Lower leg skin (tissue), 4 donors: Measurements from ENCODE around the gene UBASH3B. TPM values are rescaled to one million over a fixed set of nuclear protein-coding genes. Genes with fewer than 3 reads are reported as not detected.

Source experiments
- DNase-seq, 2 donors: peaks; one replicate each; pipeline ENCODE4 v3.0.0-alpha.2; 2019; ENCODE audit warnings: low spot score in 2 of 2
- H3K4me3 ChIP-seq: fragments of 200-600 bp; sonication (generic); 2 replicates; pipeline ENCODE4 v1.5.1; 2017; ENCODE audit warnings: mild to moderate bottlenecking, low read depth; ENCODE audit not compliant: poor library complexity, severe bottlenecking
- CTCF ChIP-seq, 3 donors: fragments of 450-650 bp; IDR thresholded peaks; one replicate each; pipeline ENCODE4 v1.5.1; 2016; ENCODE audit warnings: antibody characterized with exemption in 3 of 3, mild to moderate bottlenecking in 3 of 3, moderate library complexity in 2 of 3
- POLR2A ChIP-seq, 2 donors: fragments of 450-650 bp; IDR thresholded peaks; one replicate each; pipeline ENCODE4 v1.6.1; 2016 to 2017; ENCODE audit warnings: antibody characterized with exemption in 2 of 2, mild to moderate bottlenecking in 1 of 2, moderate library complexity in 1 of 2
- WGBS, 2 donors: methylation state at CpG; one replicate each; pipeline ENCODE4 v1.1.5; 2018; 5-methylcytosine and 5-hydroxymethylcytosine counted together
- intact Hi-C: fragments of 100-400 bp; cut with DNase I; formaldehyde crosslinking; loops from one replicate; pipeline ENCODE4 v1.15.0; 2023; ENCODE audit warnings: low total_unique reads
- total RNA-seq, 4 donors: library from RNA; depleted of rRNA; stranded (reverse); fragments of >200 nt; gene quantifications; one replicate each; pipeline ENCODE4 v1.1.0, GENCODE V29; 2016

UBASH3B gene
- total RNA-seq, 4 donors from 2014 or later, result 14.2 to 58.4 (median 35.6) TPM

- no peak overlapping the region for H3K4me3 ChIP-seq
- DNase-seq, result no peak
- no peak for TF ChIP-seq POLR2A (IDR thresholded peaks at IDR 0.05)
- peak in 1 of 3 donors; percentile 48 for TF ChIP-seq CTCF (IDR thresholded peaks at IDR 0.05)
- intact Hi-C loops, result no loop called here
- 68 to 76% methylated on average over 11 of the region's 11 CpGs for WGBS, 2 donors
Observed at GRCh38 chr11:122796128-122796717, 140.7 kb downstream of the UBASH3B start.

- whole genome bisulfite sequencing, 2 donors, result 91 to 96% methylated on average over 1 of the region's 1 CpG
- no peak overlapping the region for H3K4me3 ChIP-seq
- DNase-seq, result no peak
- TF ChIP-seq CTCF (IDR thresholded peaks at IDR 0.05), result no peak
- TF ChIP-seq POLR2A (IDR thresholded peaks at IDR 0.05), result no peak
- intact Hi-C loops, result no loop called here
Observed at GRCh38 chr11:122797651-122798050, 142.1 kb downstream of the UBASH3B start.

DNA sequence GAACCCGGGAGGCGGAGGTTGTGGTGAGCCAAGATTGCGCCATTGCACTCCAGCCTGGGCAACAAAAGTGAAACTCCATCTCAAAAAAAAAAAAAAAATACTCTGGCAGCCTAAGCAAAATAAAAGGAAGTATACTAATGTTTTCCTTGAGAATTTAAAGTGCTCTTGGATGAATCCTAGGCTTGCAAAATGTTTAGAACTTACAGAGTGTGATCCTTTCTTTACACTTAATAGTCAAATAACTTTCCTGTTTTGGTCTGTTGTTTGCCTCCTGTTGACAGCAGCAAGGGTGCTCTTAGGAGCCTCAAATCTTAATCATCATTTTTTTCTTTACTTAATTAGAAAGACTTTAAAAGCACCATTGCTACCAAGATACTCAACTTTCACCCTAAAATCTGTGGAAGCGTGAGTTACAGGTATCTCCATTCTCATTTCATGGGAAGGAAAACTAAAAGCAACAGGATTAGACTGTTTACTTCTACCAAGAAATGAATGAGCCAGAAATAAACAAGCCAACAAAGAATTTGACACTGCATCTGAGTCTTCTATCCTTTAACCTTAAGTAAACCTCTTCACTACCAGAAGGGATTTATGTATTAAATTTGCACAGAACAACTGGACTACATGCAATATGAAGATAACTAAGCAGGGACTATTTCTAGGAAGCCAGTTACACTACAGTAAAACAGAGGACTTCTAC, 144.0 kb downstream of the UBASH3B start:
- no peak overlapping the region for H3K4me3 ChIP-seq
- intact Hi-C loops, result no loop called here
- TF ChIP-seq CTCF (IDR thresholded peaks at IDR 0.05), result no peak
- TF ChIP-seq POLR2A (IDR thresholded peaks at IDR 0.05), result no peak
- WGBS, 2 donors, result 62 to 78% methylated on average over 4 of the region's 4 CpGs
- no peak for DNase-seq

DNA sequence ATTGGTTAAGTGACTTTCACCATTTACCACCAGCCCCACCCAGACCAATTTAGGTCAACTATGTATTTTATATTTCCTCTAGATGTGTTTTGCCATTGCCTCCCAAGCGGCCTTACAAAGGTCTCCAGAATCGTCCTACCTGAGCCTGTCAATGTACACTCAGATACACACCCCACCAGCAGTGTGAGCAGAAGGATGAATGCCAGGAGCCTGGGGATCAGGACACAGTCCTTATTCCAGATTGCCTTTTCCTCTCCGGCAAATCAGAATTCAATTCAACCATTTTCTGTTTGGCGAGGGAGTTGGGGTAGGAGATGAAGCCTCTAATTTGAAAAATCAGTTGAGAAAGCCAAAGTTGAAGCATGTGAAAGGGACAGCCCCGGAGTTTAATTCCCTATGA, 147.4 kb downstream of the UBASH3B start:
- H3K4me3 ChIP-seq, result no peak overlapping the region
- intact Hi-C loops, result no loop called here
- 61 to 68% methylated on average over 5 of the region's 5 CpGs for WGBS, 2 donors
- no peak for DNase-seq
- TF ChIP-seq POLR2A (IDR thresholded peaks at IDR 0.05) (no peak), CTCF (IDR thresholded peaks at IDR 0.05) (no peak)

DNA sequence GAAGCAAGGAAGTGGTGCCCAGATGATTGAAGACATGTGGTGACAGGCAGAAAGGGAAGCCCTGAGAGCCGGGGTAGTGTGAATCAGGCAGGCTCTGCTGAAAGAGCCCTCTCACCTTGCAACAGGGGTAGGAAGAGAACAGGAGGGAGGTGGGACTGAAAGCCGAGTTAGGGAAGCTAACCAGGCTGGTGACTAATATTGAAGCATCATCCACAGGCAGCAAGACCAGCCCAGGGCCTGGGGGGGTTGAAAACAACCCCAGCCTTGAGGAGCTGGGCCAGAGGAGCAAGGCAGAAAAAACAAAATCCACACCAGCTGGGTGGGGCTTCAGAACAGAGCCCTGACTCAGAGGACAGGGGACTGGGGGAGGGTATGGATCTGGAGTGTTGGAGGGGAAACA, 147.8 kb downstream of the UBASH3B start:
- DNase-seq, result no peak
- TF ChIP-seq CTCF (IDR thresholded peaks at IDR 0.05) (no peak), POLR2A (IDR thresholded peaks at IDR 0.05) (no peak)
- WGBS, 2 donors, result 31 to 41% methylated on average over 2 of the region's 2 CpGs
- no peak overlapping the region for H3K4me3 ChIP-seq
- intact Hi-C loops, result no loop called here
